Bronchial epithelial cell (primary cell): ENCODE measurements around the gene ADAMTS2. TPM values are rescaled to one million over a fixed set of nuclear protein-coding genes. Genes with fewer than 3 reads are reported as not detected.

Experiments used
- DNase-seq: peaks from one replicate; pipeline ENCODE4 v3.0.0-alpha.2; 2010; ENCODE audit warnings: low read depth
- FAIRE-seq: peaks from 2 replicates; lab custom pipeline; 2011; peaks lifted over from hg19 to GRCh38; lab: Jason Lieb, UNC
- H3K27me3 ChIP-seq: 2 replicates; pipeline ENCODE4 v1.5.1; 2011; ENCODE audit warnings: low read length; ENCODE audit not compliant: control insufficient read depth, insufficient read depth
- H3K36me3 ChIP-seq: 2 replicates; pipeline ENCODE4 v1.5.1; 2011; ENCODE audit warnings: low read length; ENCODE audit not compliant: control insufficient read depth, insufficient read depth
- H3K4me3 ChIP-seq: 2 replicates; pipeline ENCODE4 v1.5.1; 2011; ENCODE audit warnings: mild to moderate bottlenecking, low read depth, low read length, control low read depth
- CTCF ChIP-seq: IDR thresholded peaks from 2 replicates; pipeline ENCODE4 v1.5.1; 2011; ENCODE audit warnings: mild to moderate bottlenecking, moderate library complexity, low read length, control low read depth, inconsistent platforms; ENCODE audit not compliant: insufficient read depth, severe bottlenecking
- total RNA-seq: library from RNA; depleted of rRNA; stranded (reverse); fragments of >200 nt; gene quantifications from 2 replicates; pipeline ENCODE4 v1.2.1, GENCODE V29; 2014

The ADAMTS2 gene
- total RNA-seq, 1 donor from 2014 or later = 0.26 TPM

DNA sequence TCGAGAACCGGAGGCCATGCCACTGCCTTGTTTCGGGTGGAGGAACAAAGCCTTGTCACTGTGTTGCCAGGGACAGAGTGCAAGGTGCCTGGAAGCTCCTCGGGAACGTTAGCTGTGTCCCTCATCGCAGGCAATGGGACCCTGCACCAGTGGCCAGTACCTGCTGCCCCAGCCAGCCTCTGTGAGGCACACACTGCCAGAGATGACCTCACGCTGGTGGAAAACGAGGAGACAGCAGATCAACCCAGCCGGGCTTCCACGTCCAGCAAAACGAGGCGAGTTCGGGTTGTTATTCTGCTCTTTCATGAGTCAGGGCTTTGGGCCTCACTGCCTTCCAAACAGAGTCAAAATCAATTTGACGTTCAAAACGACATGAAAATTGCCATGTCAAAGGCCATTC, 104.1 kb downstream of the ADAMTS2 start:
- TF ChIP-seq CTCF = no peak
- H3K36me3 ChIP-seq = no peaks in the 10 kb centered on the region
- H3K4me3 ChIP-seq = no peak overlapping the region
- FAIRE-seq (no peak), DNase-seq (no peak)
- no peaks in the 10 kb centered on the region for H3K27me3 ChIP-seq

GRCh38 chr5:179240561-179240960, 104.7 kb downstream of the ADAMTS2 start:
- Histone ChIP-seq H3K27me3 (no peaks in the 10 kb centered on the region), H3K36me3 (no peaks in the 10 kb centered on the region), H3K4me3 (no peak overlapping the region)
- FAIRE-seq (no peak), DNase-seq (no peak)
- no peak for TF ChIP-seq CTCF

- DNase-seq (no peak), FAIRE-seq (no peak)
- TF ChIP-seq CTCF = no peak
- Histone ChIP-seq H3K4me3 (no peak overlapping the region), H3K36me3 (no peaks in the 10 kb centered on the region), H3K27me3 (no peaks in the 10 kb centered on the region)
These were observed 105.8 kb downstream of the ADAMTS2 start for GRCh38 chr5:179239256-179240135.

- H3K4me3 ChIP-seq = no peak overlapping the region
- H3K27me3 ChIP-seq = no peaks in the 10 kb centered on the region
- H3K36me3 ChIP-seq = no peaks in the 10 kb centered on the region
- FAIRE-seq (no peak), DNase-seq (no peak)
- no peak for TF ChIP-seq CTCF
These were observed 106.7 kb downstream of the ADAMTS2 start for GRCh38 chr5:179238628-179238970.

DNA sequence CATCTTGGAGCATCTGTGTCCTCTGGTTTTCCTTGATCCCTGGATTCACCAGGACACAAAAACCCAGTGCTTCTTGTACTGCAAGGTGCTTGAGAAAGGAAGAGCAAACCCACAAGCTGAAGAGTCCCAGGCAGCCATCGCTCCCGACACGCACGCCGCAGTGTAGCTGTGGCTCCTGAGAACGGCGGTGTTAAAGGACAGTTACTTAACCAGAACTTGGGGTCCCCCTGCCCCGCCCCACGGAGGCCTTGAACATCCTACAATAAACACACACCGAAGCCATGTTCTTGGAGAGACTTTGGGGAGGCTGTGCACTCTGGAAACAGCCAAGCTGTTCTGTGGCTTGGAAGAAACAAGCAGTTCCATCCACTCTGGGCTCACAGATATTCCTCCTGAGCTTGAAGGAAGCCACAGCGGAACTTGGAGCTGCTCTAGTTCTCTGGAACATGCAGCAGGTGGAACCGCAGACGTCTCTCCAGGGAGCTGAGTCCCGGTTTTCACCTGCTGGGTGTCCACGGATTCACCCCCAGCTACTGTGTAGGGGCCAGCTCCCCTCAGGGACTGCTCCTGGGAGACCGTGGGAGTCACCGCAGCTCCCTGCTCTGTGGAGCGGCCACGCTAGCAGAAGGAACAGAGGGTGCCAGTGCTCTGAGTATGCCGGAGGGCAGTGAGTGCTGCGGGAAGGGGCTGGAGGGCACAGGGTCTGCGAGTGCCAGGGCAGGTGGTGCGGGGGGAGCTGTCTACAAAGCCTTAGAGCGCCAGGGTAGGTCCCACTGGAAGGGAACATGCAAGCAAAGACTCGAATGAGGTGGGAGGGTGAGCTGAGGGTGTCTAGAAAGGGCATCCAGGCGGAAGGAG, 107.3 kb downstream of the ADAMTS2 start:
- Histone ChIP-seq H3K36me3 (no peaks in the 10 kb centered on the region), H3K4me3 (no peak overlapping the region), H3K27me3 (no peaks in the 10 kb centered on the region)
- DNase-seq (no peak), FAIRE-seq (no peak)
- no peak for TF ChIP-seq CTCF
